IMR-90 (cell line): ENCODE measurements around the gene PAFAH2. TPM values are rescaled to one million over a fixed set of nuclear protein-coding genes. Genes with fewer than 3 reads are reported as not detected.

ENCODE experiments used
- ATAC-seq: fragments of 200-7000 bp; cut with Tn5 transposase; 2 replicates; pipeline ENCODE4 v1.9.1; 2020; ENCODE audit warnings: low read depth, mild to moderate bottlenecking, moderate library complexity
- BruUV-seq: library from RNA; stranded (reverse); fragments of 400-500 nt; replicated peaks from 2 replicates; lab custom pipeline; 2021; lab: Mats Ljungman, UMichigan
- CTCF ChIA-PET: fragments of 300-600 bp; formaldehyde crosslinking; extraction: SDS; loops from one replicate; lab custom pipeline; 2021; ENCODE audit warnings: antibody characterized with exemption; lab: Yijun Ruan, JAX
- POLR2A ChIA-PET: fragments of 300-600 bp; sonication (Branson Sonifier 250); formaldehyde crosslinking; loops from one replicate; lab custom pipeline; 2022; ENCODE audit warnings: antibody characterized with exemption; ENCODE audit not compliant: unreplicated experiment; lab: Charles Lee
- DNase-seq: peaks from one replicate; pipeline ENCODE4 v3.0.0; 2013
- H2AFZ ChIP-seq: replicated peaks from 2 replicates; pipeline ENCODE3; 2013; ENCODE audit warnings: low read length, mild to moderate bottlenecking; ENCODE audit not compliant: poor library complexity
- H2AK5ac ChIP-seq: 2 replicates; pipeline ENCODE4 v1.6.1; 2013; ENCODE audit warnings: low read depth, low read length, inconsistent platforms
- H2AK9ac ChIP-seq: replicated peaks from 2 replicates; pipeline ENCODE3; 2013; ENCODE audit warnings: mild to moderate bottlenecking, low read depth, low read length, moderate library complexity; ENCODE audit not compliant: poor library complexity
- H2BK120ac ChIP-seq: 2 replicates; pipeline ENCODE4 v1.6.1; 2013; ENCODE audit warnings: low read depth, low read length, inconsistent platforms
- H2BK15ac ChIP-seq: 3 replicates; pipeline ENCODE4 v1.6.1; 2013; ENCODE audit warnings: low read depth, low read length, inconsistent platforms
- H2BK20ac ChIP-seq: 2 replicates; pipeline ENCODE4 v1.6.1; 2013; ENCODE audit warnings: low read depth, mild to moderate bottlenecking, inconsistent platforms, low read length, moderate library complexity
- H2BK5ac ChIP-seq: 2 replicates; pipeline ENCODE4 v1.6.1; 2013; ENCODE audit warnings: mild to moderate bottlenecking, low read depth, low read length, inconsistent platforms; ENCODE audit not compliant: poor library complexity, severe bottlenecking
- H3K14ac ChIP-seq: replicated peaks from 2 replicates; pipeline ENCODE4 v1.6.1; 2013; ENCODE audit warnings: low read depth, low read length, inconsistent platforms
- H3K18ac ChIP-seq: 2 replicates; pipeline ENCODE4 v1.6.1; 2013; ENCODE audit warnings: low read depth, low read length, control low read depth
- H3K23ac ChIP-seq: 2 replicates; pipeline ENCODE4 v1.6.1; 2013; ENCODE audit warnings: low read depth, low read length, inconsistent platforms
- H3K27ac ChIP-seq: 2 replicates; pipeline ENCODE4 v1.5.1; 2013; ENCODE audit warnings: mild to moderate bottlenecking, control low read depth, low read length; ENCODE audit not compliant: insufficient read depth
- H3K27me3 ChIP-seq: 2 replicates; pipeline ENCODE4 v1.6.1; 2013; ENCODE audit warnings: low read length; ENCODE audit not compliant: control insufficient read depth, insufficient read depth
- H3K36me3 ChIP-seq: 2 replicates; pipeline ENCODE4 v1.6.1; 2013; ENCODE audit warnings: low read length, mixed read lengths; ENCODE audit not compliant: control insufficient read depth, insufficient read depth
- H3K4ac ChIP-seq: 2 replicates; pipeline ENCODE4 v1.6.1; 2013; ENCODE audit warnings: low read depth, low read length, inconsistent platforms
- H3K4me1 ChIP-seq: 2 replicates; pipeline ENCODE4 v1.6.1; 2013; ENCODE audit warnings: low read length, mixed read lengths; ENCODE audit not compliant: control insufficient read depth, insufficient read depth
- H3K4me2 ChIP-seq: 2 replicates; pipeline ENCODE4 v1.6.1; 2013; ENCODE audit warnings: low read depth, mild to moderate bottlenecking, control low read depth, low read length, moderate library complexity
- H3K4me3 ChIP-seq: 2 replicates; pipeline ENCODE4 v1.5.1; 2013; ENCODE audit warnings: low read depth, mild to moderate bottlenecking, control low read depth, low read length, moderate library complexity; ENCODE audit not compliant: insufficient read depth
- H3K56ac ChIP-seq: 2 replicates; pipeline ENCODE4 v1.6.1; 2013; ENCODE audit warnings: low read length, inconsistent platforms; ENCODE audit not compliant: insufficient read depth; ENCODE audit errors: extremely low read depth
- H3K79me1 ChIP-seq, 2 experiments: 2 replicates each; pipeline ENCODE4 v1.6.1; 2013; ENCODE audit warnings: low read length in 2 of 2, inconsistent platforms in 1 of 2, low read depth in 1 of 2
- H3K9ac ChIP-seq: 2 replicates; pipeline ENCODE4 v1.6.1; 2013; ENCODE audit warnings: low read depth, low read length, control low read depth
- H3K9me1 ChIP-seq: 2 replicates; pipeline ENCODE4 v1.6.1; 2013; ENCODE audit warnings: low read length, inconsistent platforms; ENCODE audit not compliant: insufficient read depth
- H3K9me3 ChIP-seq: 2 replicates; pipeline ENCODE4 v1.6.1; 2013; ENCODE audit warnings: low read length; ENCODE audit not compliant: control insufficient read depth, insufficient read depth
- H4K20me1 ChIP-seq: 2 replicates; pipeline ENCODE4 v1.6.1; 2013; ENCODE audit warnings: low read length, inconsistent platforms; ENCODE audit not compliant: insufficient read depth
- H4K5ac ChIP-seq: 2 replicates; pipeline ENCODE4 v1.6.1; 2013; ENCODE audit warnings: mild to moderate bottlenecking, low read depth, low read length, control low read depth
- H4K8ac ChIP-seq, 2 experiments: 2 replicates each; pipeline ENCODE4 v1.6.1; 2013; ENCODE audit warnings: low read depth in 2 of 2, low read length in 2 of 2, control low read depth in 1 of 2, inconsistent platforms in 1 of 2
- H4K91ac ChIP-seq: 2 replicates; pipeline ENCODE4 v1.6.1; 2013; ENCODE audit warnings: low read depth, low read length, inconsistent platforms; ENCODE audit not compliant: insufficient read depth
- CEBPB ChIP-seq: IDR thresholded peaks from 2 replicates; pipeline ENCODE4 v1.6.1; 2012; ENCODE audit warnings: low read depth, low read length, improper control_type of control experiment
- MAFK ChIP-seq: IDR thresholded peaks from 2 replicates; pipeline ENCODE4 v1.6.1; 2012; ENCODE audit warnings: low read depth, low read length, improper control_type of control experiment
- MAZ ChIP-seq: IDR thresholded peaks from 2 replicates; pipeline ENCODE4 v1.6.1; 2012; ENCODE audit warnings: low read depth, mild to moderate bottlenecking, low read length, improper control_type of control experiment, moderate library complexity, borderline replicate concordance
- NFE2L2 ChIP-seq: fragments of 150-350 bp; IDR thresholded peaks from 2 replicates; pipeline ENCODE4 v1.6.1; 2016; ENCODE audit warnings: low read depth, mild to moderate bottlenecking, low read length
- POLR2A ChIP-seq: IDR thresholded peaks from 2 replicates; pipeline ENCODE4 v1.6.1; 2012; ENCODE audit warnings: mild to moderate bottlenecking, low read depth, low read length
- RAD21 ChIP-seq: IDR thresholded peaks from 2 replicates; pipeline ENCODE4 v1.6.1; 2012; ENCODE audit warnings: low read length, improper control_type of control experiment
- RCOR1 ChIP-seq: IDR thresholded peaks from 2 replicates; pipeline ENCODE4 v1.6.1; 2012; ENCODE audit warnings: mild to moderate bottlenecking, low read length, improper control_type of control experiment; ENCODE audit not compliant: insufficient replicate concordance
- RFX5 ChIP-seq: IDR thresholded peaks from 2 replicates; pipeline ENCODE4 v1.8.0; 2012; ENCODE audit warnings: low read depth, mild to moderate bottlenecking, low read length, moderate library complexity
- SMC3 ChIP-seq: fragments of 150-350 bp; IDR thresholded peaks from 2 replicates; pipeline ENCODE4 v1.6.1; 2016; ENCODE audit warnings: low read depth, mild to moderate bottlenecking, antibody characterized with exemption, low read length, moderate library complexity
- dilution Hi-C: fragments of 300-500 bp; cut with HindIII; formaldehyde crosslinking; loops from one replicate; pipeline ENCODE4 v1.14.3; 2018; ENCODE audit warnings: low sequenced_read_pairs; ENCODE audit not compliant: unreplicated experiment
- in situ Hi-C: fragments of 300-500 bp; cut with MboI; formaldehyde crosslinking; loops from 3 replicates; pipeline ENCODE4 v1.14.3; 2019; ENCODE audit warnings: low sequenced_read_pairs, inconsistent platforms, mixed read lengths
- intact Hi-C: fragments of 100-400 bp; cut with micrococcal nuclease; formaldehyde crosslinking; loops from 2 replicates; pipeline ENCODE4 v1.10.0; 2022
- polyA plus RNA-seq, 3 experiments: library from polyadenylated mRNA; depleted of rRNA; stranded (reverse); fragments of >200 nt; gene quantifications; 2 replicates each; pipeline ENCODE4 v1.2.3, GENCODE V29; 2012; ENCODE audit warnings: low replicate concordance in 1 of 3
- total RNA-seq: library from RNA; depleted of rRNA; stranded (reverse); fragments of >200 nt; gene quantifications from 2 replicates; pipeline ENCODE4 v1.2.3, GENCODE V29; 2012
- TF ChIP-seq, protein P1 (sequence below): fragments of 150-350 bp; IDR thresholded peaks from 2 replicates; pipeline ENCODE4 v1.6.1; 2016; ENCODE audit warnings: low read depth, mild to moderate bottlenecking, low read length, moderate library complexity, borderline replicate concordance
- TF ChIP-seq, protein P2 (sequence below): conservative IDR thresholded peaks from 2 replicates; pipeline ENCODE4 v1.5.1; 2012; ENCODE audit warnings: mild to moderate bottlenecking, low read depth, low read length, improper control_type of control experiment

PAFAH2 gene
- total and polyA plus RNA-seq, 2 of the 4 experiments (the other 2 are of a cell fraction) = 8.3 to 12.2 TPM

DNA sequence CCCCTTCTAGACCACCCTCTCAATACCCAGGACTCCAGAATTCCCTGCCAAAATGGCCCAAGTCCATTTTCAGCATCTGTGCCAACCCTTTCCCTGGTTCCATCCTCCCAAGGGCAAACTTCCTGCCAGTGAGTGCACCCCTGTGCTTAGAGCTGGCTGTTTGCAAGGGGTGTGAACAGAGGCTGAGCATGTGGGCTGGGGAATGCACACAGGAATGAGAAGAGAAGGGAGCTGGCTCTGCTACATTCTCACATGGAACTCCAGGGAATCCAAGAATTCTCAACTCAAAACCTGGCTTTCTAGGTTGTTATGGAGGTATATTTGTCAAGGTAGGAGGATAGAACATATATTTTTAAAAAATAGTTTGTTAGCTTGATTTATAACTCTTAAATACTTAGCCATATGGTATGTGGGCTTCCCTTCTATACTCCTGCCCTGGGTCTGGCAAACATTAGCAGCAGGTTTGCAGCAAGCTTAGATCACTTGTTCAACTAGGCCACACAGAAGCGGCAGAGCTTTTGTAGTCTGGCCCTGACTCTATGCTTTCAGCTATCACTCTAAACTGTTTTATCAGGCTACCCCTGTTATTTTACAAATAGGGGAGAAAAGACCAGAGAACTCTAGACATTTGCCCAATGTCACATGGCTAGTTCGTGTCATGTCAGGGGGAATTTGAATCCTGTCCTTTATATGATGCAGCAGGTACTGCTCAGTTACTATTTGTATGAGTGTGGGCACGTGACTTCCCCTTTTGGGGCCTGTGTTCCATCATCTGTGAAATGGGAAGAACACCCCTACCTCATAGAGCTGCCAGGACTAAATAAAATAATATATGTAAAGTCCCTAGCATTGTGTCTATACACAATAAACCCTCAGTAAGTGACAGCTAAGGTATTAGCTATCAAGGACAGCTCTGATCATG is 83.5 kb downstream of the PAFAH2 start (continued):
- TF ChIP-seq, protein P1, sequence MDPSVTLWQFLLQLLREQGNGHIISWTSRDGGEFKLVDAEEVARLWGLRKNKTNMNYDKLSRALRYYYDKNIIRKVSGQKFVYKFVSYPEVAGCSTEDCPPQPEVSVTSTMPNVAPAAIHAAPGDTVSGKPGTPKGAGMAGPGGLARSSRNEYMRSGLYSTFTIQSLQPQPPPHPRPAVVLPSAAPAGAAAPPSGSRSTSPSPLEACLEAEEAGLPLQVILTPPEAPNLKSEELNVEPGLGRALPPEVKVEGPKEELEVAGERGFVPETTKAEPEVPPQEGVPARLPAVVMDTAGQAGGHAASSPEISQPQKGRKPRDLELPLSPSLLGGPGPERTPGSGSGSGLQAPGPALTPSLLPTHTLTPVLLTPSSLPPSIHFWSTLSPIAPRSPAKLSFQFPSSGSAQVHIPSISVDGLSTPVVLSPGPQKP = no peak
- TF ChIP-seq SMC3 = no peak
- TF ChIP-seq RFX5 = no peak

DNA sequence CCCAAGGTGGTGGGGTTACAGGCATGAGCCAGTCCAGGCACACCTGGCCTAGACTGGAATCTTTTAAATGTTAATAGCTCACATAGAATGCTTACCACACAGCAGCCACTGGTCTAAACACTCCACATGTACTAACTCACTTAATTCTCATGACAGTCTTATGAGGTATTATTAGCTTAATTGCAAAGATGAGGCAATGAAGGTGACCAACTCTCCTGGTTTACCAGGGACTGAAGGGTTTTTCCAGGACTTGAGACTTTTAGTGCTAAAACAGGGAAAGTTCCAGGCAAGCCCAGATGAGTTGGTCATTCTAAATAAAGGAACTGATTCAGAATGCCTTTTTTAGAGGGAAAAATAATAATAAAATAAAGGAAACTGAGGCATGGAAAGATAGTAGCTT is 84.7 kb downstream of the PAFAH2 start:
- Histone ChIP-seq H3K18ac (peak overlapping the region; percentile 35; the same call in 1 of the 2 replicates), H3K4me1 (peaks cover 8% of the 10 kb centered on the region; the same call in 1 of the 2 replicates), H3K56ac (no peak overlapping the region), H3K9me1 (peaks cover 8% of the 10 kb centered on the region; the same call in 1 of the 2 replicates), H3K36me3 (no peaks in the 10 kb centered on the region), H3K14ac (no peak overlapping the region), H3K4me3 (no peak overlapping the region), H4K8ac (no peak overlapping the region), H3K79me1 (peaks cover 0 to 3% of the 10 kb centered on the region in 2 experiments; a peak in 1 of 4 replicates), H3K27ac (no peak overlapping the region), H2BK5ac (peak overlapping the region; percentile 14), H4K91ac (no peak overlapping the region), H2BK20ac (no peak overlapping the region), H3K27me3 (no peaks in the 10 kb centered on the region), H3K9me3 (no peaks in the 10 kb centered on the region), H3K4ac (peak overlapping the region; percentile 15; the same call in 1 of the 2 replicates), H4K20me1 (no peaks in the 10 kb centered on the region), H2AFZ (no peak overlapping the region), H2AK9ac (no peak overlapping the region), H3K4me2 (no peak overlapping the region), H2AK5ac (peak overlapping the region; percentile 26; the same call in 1 of the 2 replicates), H3K9ac (no peak overlapping the region), H2BK15ac (peak overlapping the region; percentile 41; the same call in 1 of the 3 replicates), H3K23ac (no peak overlapping the region), H4K5ac (no peak overlapping the region), H2BK120ac (peak overlapping the region; percentile 39; the same call in 1 of the 2 replicates)
- dilution Hi-C loops (no loop called here), intact Hi-C loops (no loop called here), in situ Hi-C loops (no loop called here)
- ATAC-seq = no peak
- ChIA-PET CTCF (interaction anchor here (1.8 kb wide), 1 partner anchor 9 kb away, joined by 4 read pairs; no protein-coding TSS in a partner anchor), POLR2A (no interaction called here)
- no TSS peak for BruUV-seq
- TF ChIP-seq RAD21 (no peak), CEBPB (no peak), MAZ (no peak), NFE2L2 (no peak), RFX5 (no peak), MAFK (no peak), RCOR1 (no peak), POLR2A (no peak)
- TF ChIP-seq, protein P2, sequence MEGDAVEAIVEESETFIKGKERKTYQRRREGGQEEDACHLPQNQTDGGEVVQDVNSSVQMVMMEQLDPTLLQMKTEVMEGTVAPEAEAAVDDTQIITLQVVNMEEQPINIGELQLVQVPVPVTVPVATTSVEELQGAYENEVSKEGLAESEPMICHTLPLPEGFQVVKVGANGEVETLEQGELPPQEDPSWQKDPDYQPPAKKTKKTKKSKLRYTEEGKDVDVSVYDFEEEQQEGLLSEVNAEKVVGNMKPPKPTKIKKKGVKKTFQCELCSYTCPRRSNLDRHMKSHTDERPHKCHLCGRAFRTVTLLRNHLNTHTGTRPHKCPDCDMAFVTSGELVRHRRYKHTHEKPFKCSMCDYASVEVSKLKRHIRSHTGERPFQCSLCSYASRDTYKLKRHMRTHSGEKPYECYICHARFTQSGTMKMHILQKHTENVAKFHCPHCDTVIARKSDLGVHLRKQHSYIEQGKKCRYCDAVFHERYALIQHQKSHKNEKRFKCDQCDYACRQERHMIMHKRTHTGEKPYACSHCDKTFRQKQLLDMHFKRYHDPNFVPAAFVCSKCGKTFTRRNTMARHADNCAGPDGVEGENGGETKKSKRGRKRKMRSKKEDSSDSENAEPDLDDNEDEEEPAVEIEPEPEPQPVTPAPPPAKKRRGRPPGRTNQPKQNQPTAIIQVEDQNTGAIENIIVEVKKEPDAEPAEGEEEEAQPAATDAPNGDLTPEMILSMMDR = no peak
- TF ChIP-seq, protein P1 = no peak
- DNase-seq = no peak
